ENCODE results near the gene SLC25A36.
"Not testable (repeated sequence)": the region's sequence is repeated elsewhere in the genome, so short reads cannot be mapped to it uniquely, and the experiment has no call there.

SLC25A36 gene

GRCh38 chr3:141000027-141000663 lies 58.5 kb downstream of the SLC25A36 start:
- no peak for DNase-seq

DNA sequence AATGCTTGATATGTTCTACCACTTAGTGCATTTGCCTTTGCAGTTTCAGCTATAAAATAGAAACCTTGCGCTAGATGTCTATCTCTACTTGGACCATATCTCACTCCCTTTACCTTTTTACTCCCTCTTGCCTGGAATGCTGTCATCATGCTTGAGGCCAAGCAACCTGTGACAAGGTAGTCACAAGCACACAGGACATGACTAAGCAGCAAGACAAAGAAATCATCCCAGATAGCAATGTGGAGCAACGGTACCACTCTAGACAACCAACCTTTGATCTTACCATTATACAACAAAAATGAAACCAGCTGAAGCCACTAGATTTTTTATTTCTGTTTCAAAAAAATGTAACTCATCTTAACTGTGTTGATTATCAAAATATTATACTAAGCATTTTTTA lies 59.0 kb downstream of the SLC25A36 start:
- no peak for DNase-seq

DNA sequence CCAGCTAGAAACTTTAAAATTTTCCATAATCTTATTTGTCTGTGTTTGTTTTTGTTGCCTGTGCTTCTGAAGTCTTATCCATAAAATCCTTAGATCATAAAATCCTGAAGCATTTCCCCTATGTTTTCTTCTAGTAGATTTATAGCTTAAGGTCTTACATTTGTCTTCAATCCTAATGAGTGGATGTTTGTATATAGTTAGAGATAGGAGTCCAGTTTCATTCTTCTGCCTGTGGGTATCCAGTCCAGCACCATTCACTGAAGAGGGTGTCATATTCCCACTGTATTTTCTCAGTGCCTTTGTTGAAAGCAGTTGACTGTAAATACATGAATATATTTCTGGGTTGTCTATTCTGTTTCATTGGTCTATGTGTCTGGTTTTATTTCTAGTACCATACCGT lies 64.7 kb downstream of the SLC25A36 start:
- no peak for DNase-seq

GRCh38 chr3:141009496-141009895 lies 67.9 kb downstream of the SLC25A36 start:
- DNase-seq: no peak

DNA sequence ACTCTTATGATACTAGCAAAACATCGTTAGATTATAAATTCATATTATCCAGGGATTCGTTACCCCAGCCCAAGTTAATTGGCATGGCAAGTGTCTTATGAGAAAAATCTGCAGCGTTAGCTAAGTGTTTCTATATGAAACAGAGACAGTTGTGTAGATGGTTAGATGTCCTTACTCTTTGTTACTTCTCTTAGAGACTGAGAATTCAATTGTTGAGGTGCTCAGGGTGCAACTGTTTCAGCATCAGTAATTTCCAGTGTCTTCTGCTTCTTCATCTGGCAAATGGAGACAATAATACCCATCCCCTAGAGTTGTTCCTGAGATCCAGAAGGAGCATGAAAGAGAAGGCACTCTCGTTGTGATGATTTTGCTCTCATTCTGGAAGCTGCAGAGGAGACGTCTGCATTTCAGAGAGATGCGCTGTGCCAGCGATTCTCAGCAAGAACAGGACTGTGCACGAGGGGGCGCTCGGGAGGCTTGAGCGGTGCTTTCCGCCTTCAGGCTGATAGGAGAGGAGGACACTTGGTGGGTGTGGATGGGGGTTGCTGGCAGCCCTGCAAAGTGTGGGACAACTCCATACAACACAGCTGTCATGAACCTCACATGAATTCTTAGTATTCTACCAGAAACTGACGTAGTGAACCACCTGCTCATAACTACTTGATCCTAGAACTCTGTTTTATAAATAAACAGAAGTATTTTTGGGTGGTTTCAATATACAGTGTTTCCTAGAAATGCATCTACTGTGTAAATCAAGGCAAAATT lies 69.8 kb downstream of the SLC25A36 start:
- DNase-seq: peak; percentile 60

DNA sequence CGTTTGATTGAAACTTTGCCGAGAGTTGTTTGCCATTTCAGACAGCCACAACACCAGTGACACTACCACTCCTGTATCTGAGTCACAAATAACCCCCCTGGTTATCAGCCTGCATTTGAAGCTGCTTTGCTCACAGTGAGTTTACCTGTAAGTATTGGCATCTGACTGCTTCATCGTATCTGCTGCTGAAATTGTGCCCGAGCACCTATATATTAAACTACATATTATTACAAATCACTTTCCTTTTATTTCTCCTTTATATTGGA lies 70.3 kb downstream of the SLC25A36 start:
- DNase-seq: no peak

GRCh38 chr3:141012571-141012970 lies 70.9 kb downstream of the SLC25A36 start:
- no peak for DNase-seq

GRCh38 chr3:141015481-141015880 lies 73.8 kb downstream of the SLC25A36 start:
- DNase-seq: no peak

DNA sequence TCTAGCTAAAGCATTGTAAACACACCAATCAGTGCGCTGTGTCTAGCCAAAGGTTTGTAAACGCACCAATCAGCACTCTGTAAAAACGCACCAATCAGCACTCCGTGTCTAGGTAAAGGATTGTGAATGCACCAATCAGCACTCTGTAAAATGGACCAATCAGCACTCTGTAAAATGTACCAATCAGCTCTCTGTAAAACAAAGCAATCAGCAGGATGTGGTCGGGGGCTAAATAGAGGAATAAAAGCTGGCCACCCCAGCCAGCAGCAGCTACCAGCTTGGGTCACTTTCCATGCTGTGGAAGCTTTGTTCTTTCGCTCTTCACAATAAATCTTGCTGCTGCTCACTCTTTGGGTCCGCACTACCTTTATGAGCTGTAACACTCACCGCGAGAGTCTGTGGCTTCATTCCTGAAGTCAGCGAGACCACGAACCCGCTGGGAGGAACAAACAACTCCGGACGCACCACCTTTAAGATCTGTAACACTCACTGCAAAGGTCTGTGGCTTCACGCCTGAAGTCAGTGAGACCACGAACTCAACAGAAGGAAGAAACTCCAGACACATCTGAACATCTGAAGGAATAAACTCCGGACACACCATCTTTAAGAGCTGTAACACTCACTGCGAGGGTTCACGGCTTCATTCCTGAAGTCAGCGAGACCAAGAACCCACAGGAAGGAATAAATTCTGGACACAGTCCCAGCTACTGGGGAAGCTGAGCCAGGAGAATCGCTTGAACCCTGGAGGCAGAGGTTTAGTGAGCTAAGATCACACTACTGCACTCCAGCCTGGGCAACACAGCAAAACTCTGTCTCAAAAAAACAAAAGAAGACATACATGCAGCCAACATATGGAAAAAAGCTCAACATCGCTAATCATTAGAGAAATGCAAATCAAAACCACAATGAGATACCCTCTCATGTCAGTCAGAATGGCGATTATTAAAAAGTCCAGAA lies 76.0 kb downstream of the SLC25A36 start:
- not testable (repeated sequence) for DNase-seq

- no peak for DNase-seq
These were observed 77.6 kb downstream of the SLC25A36 start for GRCh38 chr3:141019244-141019643.

GRCh38 chr3:141020143-141020830 lies 78.7 kb downstream of the SLC25A36 start:
- no peak for DNase-seq

DNA sequence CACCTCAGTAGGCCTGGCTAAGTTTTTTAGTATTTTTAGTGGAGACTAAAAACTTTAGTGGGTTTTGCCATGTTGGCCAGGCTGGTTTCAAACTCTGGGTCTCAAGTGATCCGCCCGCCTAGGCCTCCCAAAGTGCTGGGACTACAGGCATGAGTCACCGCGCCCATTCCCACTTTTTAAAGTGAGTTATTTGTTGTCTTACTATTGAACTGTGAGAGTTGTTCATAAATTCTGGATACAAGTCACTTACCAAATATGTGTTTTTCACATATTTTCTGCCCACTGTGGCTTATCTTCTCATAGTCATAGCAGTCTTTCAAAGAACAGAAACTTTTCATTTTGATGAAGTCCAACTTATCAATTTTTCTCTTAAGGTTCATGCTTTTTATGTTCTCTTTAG lies 79.6 kb downstream of the SLC25A36 start:
- no peak for DNase-seq
